Stimulated activated CD4-positive, alpha-beta T cell treated with anti-CD3 and anti-CD28 coated beads, Interleukin-12 subunit alpha, Interleukin-12 subunit beta, amount 100 ng/mL, for 48 hours (primary cell): ENCODE data around the gene BAG5.

ENCODE experiments used
- DNase-seq, 3 donors: peaks; one replicate each; pipeline ENCODE4 v3.0.0-alpha.2; 2020; ENCODE audit warnings: low read depth in 2 of 3, low spot score in 1 of 3

Gene BAG5

GRCh38 chr14:103568952-103569351 lies 6.5 kb upstream of the BAG5 start:
- no peak for DNase-seq

- no peak for DNase-seq
Measured at GRCh38 chr14:103563844-103564505, 1.5 kb upstream of the BAG5 start.

- DNase-seq, result no peak
Measured at GRCh38 chr14:103563226-103563620, 766 bp upstream of the BAG5 start.

- DNase-seq, result no peak
Measured at GRCh38 chr14:103562179-103562428, 353 bp downstream of the BAG5 start.

GRCh38 chr14:103561381-103562178 lies 877 bp downstream of the BAG5 start:
- DNase-seq, result peak; percentile 25 to 43 (median 31)

- no peak for DNase-seq
Measured at GRCh38 chr14:103560691-103561090, 1.8 kb downstream of the BAG5 start.

GRCh38 chr14:103559766-103560165 lies 2.7 kb downstream of the BAG5 start:
- no peak for DNase-seq

- DNase-seq, result no peak
Measured at GRCh38 chr14:103558071-103558882, 4.2 kb downstream of the BAG5 start.

GRCh38 chr14:103556946-103557758 lies 5.3 kb downstream of the BAG5 start:
- no peak for DNase-seq

GRCh38 chr14:103555559-103556337 lies 6.7 kb downstream of the BAG5 start:
- DNase-seq, result no peak

GRCh38 chr14:103552846-103553210 lies 9.6 kb downstream of the BAG5 start:
- no peak for DNase-seq

GRCh38 chr14:103552011-103552845 lies 10.2 kb downstream of the BAG5 start:
- no peak for DNase-seq

- no peak for DNase-seq
Measured at GRCh38 chr14:103551338-103551762, 11.1 kb downstream of the BAG5 start.

- no peak for DNase-seq
Measured at GRCh38 chr14:103550451-103551337, 11.8 kb downstream of the BAG5 start.

GRCh38 chr14:103549361-103550311 lies 12.8 kb downstream of the BAG5 start:
- no peak for DNase-seq

- DNase-seq, result no peak
Measured at GRCh38 chr14:103548463-103549351, 13.8 kb downstream of the BAG5 start.
